GM12873 (cell line): Measurements from ENCODE around the gene DIAPH2.

Experiments
- CTCF ChIP-seq: IDR thresholded peaks from 2 replicates; pipeline ENCODE4 v1.5.1; 2012; ENCODE audit warnings: low read depth, mild to moderate bottlenecking, moderate library complexity, low read length, control low read depth; ENCODE audit not compliant: insufficient read depth; ENCODE audit errors: missing control alignments

Gene DIAPH2

DNA sequence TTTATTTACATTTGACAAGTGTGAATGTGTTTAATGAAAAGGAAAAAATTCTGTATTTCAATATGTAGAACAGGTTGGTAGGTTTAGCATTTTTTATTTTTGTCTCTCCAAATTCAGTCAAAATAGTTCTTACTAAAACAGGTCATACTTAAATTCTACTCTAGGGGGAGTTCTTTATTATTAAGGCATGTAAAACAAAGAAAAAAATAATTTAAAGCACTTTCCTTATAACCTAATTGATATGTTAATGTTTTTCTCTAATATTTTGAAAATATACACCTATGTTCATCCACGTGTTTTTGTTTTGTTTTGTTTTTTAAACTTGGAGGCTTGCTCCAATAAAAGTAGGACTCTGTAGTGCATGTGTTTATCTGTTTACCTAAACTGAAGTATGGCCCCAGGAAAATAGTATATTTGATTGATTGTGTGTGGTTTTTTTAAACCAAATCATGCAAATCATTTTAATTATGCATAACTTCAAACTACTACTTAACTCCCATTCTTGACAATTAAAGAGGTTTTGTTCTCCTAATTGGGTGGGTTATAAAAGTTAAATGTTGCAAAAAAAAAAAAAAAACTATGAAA lies 761.7 kb downstream of the DIAPH2 start:
- TF ChIP-seq CTCF, result peak; percentile 8

- no peak for TF ChIP-seq CTCF
These were observed 762.7 kb downstream of the DIAPH2 start for GRCh38 chrX:97447306-97447705.

- no peak for TF ChIP-seq CTCF
These were observed 767.6 kb downstream of the DIAPH2 start for GRCh38 chrX:97452283-97452682.

DNA sequence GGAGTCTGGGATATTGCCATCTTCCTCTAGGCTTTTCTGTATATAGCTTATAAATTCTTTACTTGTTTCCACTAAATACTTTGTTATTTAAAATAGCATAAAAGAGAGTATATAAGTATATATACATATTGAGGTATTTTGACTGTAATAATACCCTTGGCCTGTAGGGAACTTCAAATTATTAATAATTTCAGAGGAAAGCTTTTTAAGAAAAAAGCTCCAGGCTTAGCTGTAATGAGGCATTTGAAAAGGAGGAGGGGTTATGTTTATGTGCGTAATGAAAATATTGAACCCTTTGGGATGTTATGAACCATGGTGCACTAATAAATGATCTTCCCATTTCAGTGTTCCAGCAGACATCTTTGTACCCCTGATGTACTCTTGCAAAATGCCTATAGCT lies 777.1 kb downstream of the DIAPH2 start:
- peak; percentile 14 for TF ChIP-seq CTCF

- no peak for TF ChIP-seq CTCF
These were observed 786.4 kb downstream of the DIAPH2 start for GRCh38 chrX:97471071-97471470.

GRCh38 chrX:97474933-97475332 lies 790.3 kb downstream of the DIAPH2 start:
- TF ChIP-seq CTCF, result no peak

DNA sequence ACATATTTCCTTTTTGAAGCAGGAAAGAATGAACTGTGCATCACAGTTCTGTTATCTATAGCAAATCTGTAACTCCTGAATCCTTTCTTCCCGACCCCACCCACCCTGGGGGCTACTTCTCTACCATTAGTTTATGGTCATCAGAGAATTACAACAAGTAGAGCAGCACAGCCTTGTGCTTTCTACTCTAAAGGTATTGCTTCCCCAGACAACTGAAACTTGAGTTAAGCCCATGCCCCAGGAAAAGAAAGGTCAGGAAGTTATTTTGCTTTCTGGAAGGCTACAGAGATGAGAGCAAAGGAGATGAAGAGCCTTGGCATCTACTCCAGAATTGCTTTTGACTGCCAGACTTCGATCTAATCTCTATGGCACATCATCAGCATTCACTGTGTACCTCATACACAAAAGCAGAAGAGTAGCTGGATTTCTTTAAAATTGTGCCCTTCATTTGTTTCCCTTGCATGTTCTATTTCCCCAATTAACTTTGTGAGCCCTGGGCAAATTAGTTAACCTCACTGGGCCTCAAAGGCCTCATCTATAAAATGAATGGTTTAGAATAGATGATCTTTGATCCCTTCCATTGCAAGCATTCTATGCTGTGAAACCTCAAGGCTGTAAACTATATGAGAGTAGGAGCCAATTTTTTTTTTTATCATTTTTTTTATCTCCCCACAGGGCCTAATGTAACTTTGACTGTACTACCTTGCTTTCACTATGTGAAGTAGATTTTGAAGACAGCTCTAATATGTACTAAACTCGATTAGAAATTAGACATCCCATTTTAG lies 794.7 kb downstream of the DIAPH2 start:
- TF ChIP-seq CTCF, result no peak
